OCI-LY3 (cell line): ENCODE results near the gene GPATCH3.

Source experiments
- CTCF ChIP-seq: fragments of 200-600, 300-600 bp; sonication (generic); IDR thresholded peaks from 2 replicates; pipeline ENCODE4 v1.5.1; 2014; ENCODE audit warnings: antibody characterized with exemption, low read length, low read depth
- EZH2phosphoT487 ChIP-seq: fragments of 200-600 bp; shearing (Covaris generic); IDR thresholded peaks from 2 replicates; pipeline ENCODE4 v1.6.1; 2018; ENCODE audit warnings: antibody characterized with exemption, mixed run types, low read depth

- TF ChIP-seq CTCF (no peak), EZH2phosphoT487 (no peak)
Measured at GRCh38 chr1:26900815-26901511, 696 bp upstream of the GPATCH3 start.
